Lung (tissue), 12 donors: ENCODE results near the gene SLC34A1. TPM values are rescaled to one million over a fixed set of nuclear protein-coding genes. Genes with fewer than 3 reads are reported as not detected.

Source experiments
- ATAC-seq: fragments of 200-7000 bp; cut with Tn5 transposase; one replicate; pipeline ENCODE4 v1.9.1; 2020; ENCODE audit warnings: moderate number of reproducible peaks; ENCODE audit not compliant: insufficient read depth, low FRiP score
- DNase-seq, 3 donors: peaks; one replicate each; pipeline ENCODE4 v3.0.0-alpha.2; 2013 to 2017
- H3K27ac ChIP-seq, 2 donors: one replicate each; pipeline ENCODE4 v1.5.1; 2013; ENCODE audit warnings: mild to moderate bottlenecking in 2 of 2, moderate library complexity in 2 of 2, control low read depth in 1 of 2, inconsistent platforms in 1 of 2, low read depth in 1 of 2, low read length in 1 of 2
- H3K27me3 ChIP-seq, 3 donors: one replicate each; pipeline ENCODE4 v1.5.1; 2013; ENCODE audit warnings: low read length in 2 of 3; ENCODE audit not compliant: control insufficient read depth in 3 of 3, insufficient read depth in 3 of 3
- H3K36me3 ChIP-seq, 4 donors: one replicate each; pipeline ENCODE4 v1.5.1; 2013; ENCODE audit warnings: low read length in 4 of 4, mild to moderate bottlenecking in 1 of 4, moderate library complexity in 1 of 4; ENCODE audit not compliant: control insufficient read depth in 4 of 4, insufficient read depth in 4 of 4
- H3K4me1 ChIP-seq, 5 donors: one replicate each; pipeline ENCODE4 v1.5.1; 2013; ENCODE audit warnings: low read length in 5 of 5, mild to moderate bottlenecking in 2 of 5, moderate library complexity in 1 of 5; ENCODE audit not compliant: control insufficient read depth in 5 of 5, insufficient read depth in 5 of 5
- H3K4me3 ChIP-seq: one replicate; pipeline ENCODE4 v1.5.1; 2013; ENCODE audit warnings: mild to moderate bottlenecking, control low read depth, moderate library complexity
- H3K9ac ChIP-seq, 2 donors: one replicate each; pipeline ENCODE4 v1.5.1; 2013; ENCODE audit warnings: low read length in 2 of 2, control low read depth in 1 of 2; ENCODE audit not compliant: insufficient read depth in 1 of 2
- H3K9me3 ChIP-seq, 4 donors: one replicate each; pipeline ENCODE4 v1.5.1; 2013; ENCODE audit warnings: low read length in 3 of 4, mild to moderate bottlenecking in 1 of 4, moderate library complexity in 1 of 4; ENCODE audit not compliant: control insufficient read depth in 4 of 4, insufficient read depth in 3 of 4
- CTCF ChIP-seq: IDR thresholded peaks from 2 replicates; pipeline ENCODE4 v1.5.1; 2012; ENCODE audit warnings: mild to moderate bottlenecking; ENCODE audit errors: control extremely low read depth, extremely low read depth
- WGBS, 2 donors: extraction: QIAGEN DNeasy Blood & Tissue Kit; methylation state at CpG; one replicate each; pipeline ENCODE4 v1.1.7; 2013; 5-methylcytosine and 5-hydroxymethylcytosine counted together
- polyA plus RNA-seq, 2 donors: library from polyadenylated mRNA; stranded (reverse); fragments of 200-250 nt; gene quantifications; one replicate each; pipeline ENCODE4 v1.2.1, GENCODE V29; 2013
- total RNA-seq, 2 donors: library from RNA; depleted of rRNA in 1 of 2; stranded (reverse); fragments of >200 nt in 1 of 2; gene quantifications; one replicate each; pipeline ENCODE4 v1.2.1, GENCODE V29; 2014 to 2021
- donor health status: control.
- donor health status: control.
- donor health status: Bipolar disorder and iron deficiency.
- donor health status: healthy.
- donor health status: DM: yes; HTN: yes; CAD: no.

SLC34A1 gene
- total and polyA plus RNA-seq, 4 donors = 0.02 TPM; not detected in 3

- ATAC-seq (no peak), DNase-seq (no peak)
- H3K4me3 ChIP-seq = no peak overlapping the region
- H3K36me3 ChIP-seq = no peaks in the 10 kb centered on the region
- no peaks in the 10 kb centered on the region for H3K9me3 ChIP-seq
- peaks cover 3 to 19% (median 10%) of the 10 kb centered on the region in 3 donors for H3K27me3 ChIP-seq
- no peak overlapping the region for H3K27ac ChIP-seq
- H3K9ac ChIP-seq = no peak overlapping the region
- peaks cover 0 to 6% (median 0%) of the 10 kb centered on the region in 5 donors for H3K4me1 ChIP-seq
- 85 to 87% methylated on average over 5 of the region's 5 CpGs for WGBS, 2 donors
- no peak for TF ChIP-seq CTCF
Observed at GRCh38 chr5:177393990-177394389, 9.8 kb downstream of the SLC34A1 start.

GRCh38 chr5:177396078-177396477 lies 11.8 kb downstream of the SLC34A1 start:
- no peak overlapping the region for H3K27ac ChIP-seq
- DNase-seq (no peak), ATAC-seq (no peak)
- peaks cover 3 to 38% (median 26%) of the 10 kb centered on the region in 3 donors for H3K27me3 ChIP-seq
- no peaks in the 10 kb centered on the region for H3K36me3 ChIP-seq
- peaks cover 0 to 9% (median 6%) of the 10 kb centered on the region in 5 donors for H3K4me1 ChIP-seq
- H3K9me3 ChIP-seq = peaks cover 0 to 2% (median 0%) of the 10 kb centered on the region in 4 donors
- H3K9ac ChIP-seq = no peak overlapping the region
- no peak overlapping the region for H3K4me3 ChIP-seq
- WGBS, 2 donors = 54 to 64% methylated on average over 8 of the region's 8 CpGs
- TF ChIP-seq CTCF = no peak

- H3K4me3 ChIP-seq = no peak overlapping the region
- H3K9ac ChIP-seq = no peak overlapping the region
- ATAC-seq = no peak
- peaks cover 0 to 9% (median 6%) of the 10 kb centered on the region in 5 donors for H3K4me1 ChIP-seq
- peaks cover 3 to 45% (median 33%) of the 10 kb centered on the region in 3 donors for H3K27me3 ChIP-seq
- H3K27ac ChIP-seq = no peak overlapping the region
- DNase-seq = no peak
- no peak for TF ChIP-seq CTCF
- 88 to 96% methylated on average over 10 of the region's 10 CpGs for WGBS, 2 donors
- no peaks in the 10 kb centered on the region for H3K36me3 ChIP-seq
- peaks cover 0 to 2% (median 0%) of the 10 kb centered on the region in 4 donors for H3K9me3 ChIP-seq
Observed at GRCh38 chr5:177396807-177397206, 12.6 kb downstream of the SLC34A1 start.

GRCh38 chr5:177397875-177398390 lies 13.7 kb downstream of the SLC34A1 start:
- H3K36me3 ChIP-seq = no peaks in the 10 kb centered on the region
- no peak for TF ChIP-seq CTCF
- DNase-seq (no peak), ATAC-seq (no peak)
- 87 to 89% methylated on average over 15 to 16 of the region's 16 CpGs for WGBS, 2 donors
- peaks cover 0 to 17% (median 6%) of the 10 kb centered on the region in 5 donors for H3K4me1 ChIP-seq
- H3K9me3 ChIP-seq = peaks cover 0 to 2% (median 0%) of the 10 kb centered on the region in 4 donors
- no peak overlapping the region for H3K9ac ChIP-seq
- H3K27ac ChIP-seq = no peak overlapping the region
- peaks cover 3 to 57% (median 44%) of the 10 kb centered on the region in 3 donors for H3K27me3 ChIP-seq
- no peak overlapping the region for H3K4me3 ChIP-seq
